HCT116 (cell line): ENCODE results near the gene SH3YL1. TPM values are rescaled to one million over a fixed set of nuclear protein-coding genes. Genes with fewer than 3 reads are reported as not detected.

Experiments used
- ATAC-seq: fragments of 200-7000 bp; cut with Tn5 transposase; 2 replicates; pipeline ENCODE4 v1.9.1; 2020; ENCODE audit warnings: mild to moderate bottlenecking, moderate library complexity
- BruUV-seq: library from RNA; stranded (reverse); fragments of 400-500 nt; replicated peaks from 2 replicates; lab custom pipeline; 2021; lab: Mats Ljungman, UMichigan
- CTCF ChIA-PET: fragments of 300-600 bp; sonication (Branson Sonifier 250); formaldehyde crosslinking; loops from one replicate; lab custom pipeline; 2021; ENCODE audit warnings: antibody characterized with exemption; lab: Charles Lee
- POLR2A ChIA-PET: fragments of 300-600, 350-600 bp; sonication (Branson Sonifier 250); formaldehyde crosslinking; loops from one replicate; lab custom pipeline; 2021; ENCODE audit warnings: antibody characterized with exemption; lab: Charles Lee
- RAD21 ChIA-PET, 2 experiments: fragments of 300-600 bp; sonication (Branson Sonifier 250); formaldehyde crosslinking; loops; one replicate each; lab custom pipeline; 2023; ENCODE audit warnings: low total read pairs in 2 of 2; ENCODE audit not compliant: uncharacterized antibody in 2 of 2, unreplicated experiment in 2 of 2, low non-redundant PET in 1 of 2; lab: Charles Lee
- DNase-seq: peaks from one replicate; pipeline ENCODE4 v3.0.0-alpha.2; 2010; ENCODE audit warnings: low read depth, low spot score
- H2AFZ ChIP-seq: fragments of 200-600 bp; shearing (Covaris generic), sonication (generic); 2 replicates; pipeline ENCODE4 v1.6.1; 2017; ENCODE audit warnings: low read depth, mixed run types, mixed read lengths, antibody characterized with exemption, low read length; ENCODE audit not compliant: poor library complexity, severe bottlenecking
- H3K27ac ChIP-seq: 2 replicates; pipeline ENCODE4 v1.5.1; 2012; ENCODE audit warnings: low read depth, low read length
- H3K27me3 ChIP-seq: fragments of 200-600 bp; sonication (generic); 2 replicates; pipeline ENCODE4 v1.6.1; 2016; ENCODE audit warnings: mixed run types, low read length, mixed read lengths; ENCODE audit not compliant: insufficient read depth
- H3K36me3 ChIP-seq, 2 experiments: fragments of 200-500 bp in 1 of 2; fragments of 200-600 bp in 1 of 2; sonication (Bioruptor generic) in 1 of 2; sonication (generic) in 1 of 2; 2 replicates each; pipeline versions ENCODE4 v1.5.1 to v1.6.1; 2014 to 2016; ENCODE audit warnings: low read length in 2 of 2, inconsistent platforms in 1 of 2, mixed read lengths in 1 of 2, mixed run types in 1 of 2; ENCODE audit not compliant: insufficient read depth in 2 of 2, control insufficient read depth in 1 of 2
- H3K4me1 ChIP-seq, 2 experiments: fragments of 200-600 bp in 1 of 2; sonication (generic) in 1 of 2; 2 replicates each; pipeline versions ENCODE4 v1.5.1 to v1.6.1; 2012 to 2017; ENCODE audit warnings: low read length in 2 of 2, inconsistent platforms in 1 of 2, mild to moderate bottlenecking in 1 of 2, mixed read lengths in 1 of 2, mixed run types in 1 of 2, moderate library complexity in 1 of 2; ENCODE audit not compliant: insufficient read depth in 2 of 2, control insufficient read depth in 1 of 2
- H3K4me2 ChIP-seq: fragments of 200-600 bp; sonication (generic); 2 replicates; pipeline ENCODE4 v1.6.1; 2017; ENCODE audit warnings: mixed run types, low read length, mixed read lengths
- H3K4me3 ChIP-seq, 2 experiments: fragments of 200-600 bp in 1 of 2; sonication (generic) in 1 of 2; replicated peaks in 1 of 2; 2 replicates each; pipeline ENCODE4 v1.5.1; 2011 to 2016; ENCODE audit warnings: low read length in 2 of 2, control low read depth in 1 of 2, low read depth in 1 of 2, mild to moderate bottlenecking in 1 of 2, mixed read lengths in 1 of 2, mixed run types in 1 of 2
- H3K79me2 ChIP-seq: fragments of 200-600 bp; sonication (generic); 2 replicates; pipeline ENCODE4 v1.6.1; 2017; ENCODE audit warnings: mild to moderate bottlenecking, mixed run types, low read length, moderate library complexity, mixed read lengths; ENCODE audit not compliant: insufficient read depth
- H3K9ac ChIP-seq: fragments of 200-600 bp; sonication (generic); 2 replicates; pipeline ENCODE4 v1.6.1; 2016; ENCODE audit warnings: low read length, mixed read lengths
- H3K9me2 ChIP-seq: fragments of 200-600 bp; sonication (generic), shearing (Covaris generic); 2 replicates; pipeline ENCODE4 v1.6.1; 2017; ENCODE audit warnings: mixed run types, mild to moderate bottlenecking, moderate library complexity; ENCODE audit not compliant: insufficient read depth
- H3K9me3 ChIP-seq, 2 experiments: fragments of 200-500 bp in 1 of 2; fragments of 200-600 bp in 1 of 2; sonication (Bioruptor generic) in 1 of 2; sonication (generic) in 1 of 2; 2 replicates each; pipeline ENCODE4 v1.6.1; 2014 to 2017; ENCODE audit warnings: low read length in 2 of 2, mixed read lengths in 2 of 2, inconsistent platforms in 1 of 2, low read depth in 1 of 2, mild to moderate bottlenecking in 1 of 2, mixed run types in 1 of 2, moderate library complexity in 1 of 2; ENCODE audit not compliant: control insufficient read depth in 1 of 2, insufficient read depth in 1 of 2
- H4K20me1 ChIP-seq: fragments of 200-600 bp; sonication (generic), shearing (Covaris generic); 2 replicates; pipeline ENCODE4 v1.6.1; 2017; ENCODE audit warnings: mixed run types, mild to moderate bottlenecking, moderate library complexity; ENCODE audit not compliant: insufficient read depth
- CBX3 ChIP-seq: IDR thresholded peaks from 2 replicates; pipeline ENCODE4 v1.6.1; 2012; ENCODE audit warnings: low read depth
- EZH2phosphoT487 ChIP-seq: fragments of 200-600 bp; IDR thresholded peaks from 2 replicates; pipeline ENCODE4 v1.6.1; 2018; ENCODE audit warnings: antibody characterized with exemption, borderline replicate concordance
- JUND ChIP-seq: IDR thresholded peaks from 2 replicates; pipeline ENCODE4 v1.6.1; 2012
- TCF7L2 ChIP-seq: IDR thresholded peaks from 2 replicates; pipeline ENCODE4 v1.7.0; 2011; ENCODE audit warnings: borderline replicate concordance, inconsistent platforms; ENCODE audit not compliant: insufficient read depth, insufficient read length; ENCODE audit errors: extremely low read depth
- YY1 ChIP-seq: IDR thresholded peaks from 2 replicates; pipeline ENCODE4 v1.6.1; 2011; ENCODE audit warnings: low read length, low read depth, moderate library complexity, mild to moderate bottlenecking; ENCODE audit not compliant: insufficient replicate concordance; ENCODE audit errors: extremely low read depth
- ZNF274 ChIP-seq: fragments of 200-500 bp; sonication (Bioruptor generic); IDR thresholded peaks from 2 replicates; pipeline ENCODE4 v1.6.1; 2014; ENCODE audit warnings: mild to moderate bottlenecking, low read depth, low read length, inconsistent platforms
- intact Hi-C: fragments of 100-400 bp; cut with micrococcal nuclease; formaldehyde crosslinking; loops from 2 replicates; pipeline ENCODE4 v1.10.0; 2022
- total RNA-seq: library from RNA; stranded (reverse); gene quantifications from one replicate; pipeline ENCODE4 v1.2.1, GENCODE V29; 2021; ENCODE audit not compliant: unreplicated experiment
- TF ChIP-seq, protein P1 (sequence below), 3 experiments: fragments of 200-600 bp in 1 of 3; sonication (generic) in 1 of 3; IDR thresholded peaks in 2 of 3; conservative IDR thresholded peaks in 1 of 3; 2 replicates each; pipeline ENCODE4 v1.5.1; 2012 to 2017; ENCODE audit warnings: low read depth in 2 of 3, low read length in 2 of 3, antibody characterized with exemption in 1 of 3, borderline replicate concordance in 1 of 3, control low read depth in 1 of 3, mild to moderate bottlenecking in 1 of 3, mixed read lengths in 1 of 3, mixed run types in 1 of 3, moderate library complexity in 1 of 3; ENCODE audit not compliant: insufficient read depth in 1 of 3
- TF ChIP-seq, protein P2 (sequence below): IDR thresholded peaks from 2 replicates; pipeline ENCODE4 v1.6.1; 2012
- TF ChIP-seq, protein P3 (sequence below): IDR thresholded peaks from 2 replicates; pipeline ENCODE4 v1.6.1; 2012

Gene SH3YL1
- total RNA-seq, 1 experiment from 2014 or later, result 32.8 TPM

DNA sequence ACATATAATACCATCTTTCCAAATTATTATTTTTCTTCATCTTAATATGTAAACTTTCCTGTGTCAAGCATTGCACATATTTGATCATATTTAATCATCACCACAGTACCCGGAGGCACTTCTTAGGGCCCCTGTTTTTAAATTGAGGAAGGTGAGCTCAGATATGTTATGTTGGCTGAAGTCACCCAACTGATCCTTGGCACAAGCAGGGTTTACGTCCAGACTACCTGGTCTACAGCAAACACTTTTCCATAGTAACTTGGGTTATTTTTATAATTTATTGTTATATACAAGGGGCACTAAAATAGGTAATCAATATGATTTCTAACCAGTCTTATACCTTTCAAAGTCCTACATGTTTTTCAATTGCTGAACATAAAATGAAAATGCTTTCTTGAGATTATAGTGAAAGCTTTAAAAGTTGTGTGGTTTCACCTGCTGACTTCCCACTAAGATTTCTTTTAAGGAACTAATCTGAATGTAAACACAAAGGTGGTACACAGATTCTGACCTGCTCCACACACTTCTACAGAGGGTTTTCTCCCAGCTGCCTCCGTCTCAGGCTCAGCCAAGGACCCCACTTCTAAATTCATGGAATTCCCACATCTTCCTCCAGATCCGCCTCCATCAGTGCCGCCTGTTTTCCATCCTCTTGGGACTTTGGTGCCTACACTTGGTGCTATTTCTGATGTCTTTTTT lies 52.2 kb downstream of the SH3YL1 start:
- BruUV-seq, result no TSS peak
- Histone ChIP-seq H3K36me3 (no peaks in the 10 kb centered on the region), H3K79me2 (no peaks in the 10 kb centered on the region), H3K4me1 (no peaks in the 10 kb centered on the region), H4K20me1 (no peaks in the 10 kb centered on the region), H2AFZ (no peak overlapping the region), H3K9me3 (no peaks in the 10 kb centered on the region), H3K9me2 (no peaks in the 10 kb centered on the region), H3K9ac (no peak overlapping the region), H3K4me2 (no peak overlapping the region), H3K4me3 (no peak overlapping the region), H3K27ac (no peak overlapping the region), H3K27me3 (peaks cover 10% of the 10 kb centered on the region; the same call in 1 of the 2 replicates)
- ChIA-PET POLR2A (no interaction called here), RAD21 (no interaction called here), CTCF (no interaction called here)
- no peak for DNase-seq
- TF ChIP-seq, protein P1, sequence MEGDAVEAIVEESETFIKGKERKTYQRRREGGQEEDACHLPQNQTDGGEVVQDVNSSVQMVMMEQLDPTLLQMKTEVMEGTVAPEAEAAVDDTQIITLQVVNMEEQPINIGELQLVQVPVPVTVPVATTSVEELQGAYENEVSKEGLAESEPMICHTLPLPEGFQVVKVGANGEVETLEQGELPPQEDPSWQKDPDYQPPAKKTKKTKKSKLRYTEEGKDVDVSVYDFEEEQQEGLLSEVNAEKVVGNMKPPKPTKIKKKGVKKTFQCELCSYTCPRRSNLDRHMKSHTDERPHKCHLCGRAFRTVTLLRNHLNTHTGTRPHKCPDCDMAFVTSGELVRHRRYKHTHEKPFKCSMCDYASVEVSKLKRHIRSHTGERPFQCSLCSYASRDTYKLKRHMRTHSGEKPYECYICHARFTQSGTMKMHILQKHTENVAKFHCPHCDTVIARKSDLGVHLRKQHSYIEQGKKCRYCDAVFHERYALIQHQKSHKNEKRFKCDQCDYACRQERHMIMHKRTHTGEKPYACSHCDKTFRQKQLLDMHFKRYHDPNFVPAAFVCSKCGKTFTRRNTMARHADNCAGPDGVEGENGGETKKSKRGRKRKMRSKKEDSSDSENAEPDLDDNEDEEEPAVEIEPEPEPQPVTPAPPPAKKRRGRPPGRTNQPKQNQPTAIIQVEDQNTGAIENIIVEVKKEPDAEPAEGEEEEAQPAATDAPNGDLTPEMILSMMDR (IDR thresholded peaks at IDR 0.05 in 2 of 3, conservative IDR thresholded peaks at IDR 0.05 in 1 of 3; ENCODE audit: borderline replicate concordance in 1 of 3, insufficient read depth in 1 of 3, low read depth in 2 of 3, low read length in 2 of 3), result no peak
- TF ChIP-seq EZH2phosphoT487, result no peak
- TF ChIP-seq YY1, result no peak
- TF ChIP-seq, protein P2, sequence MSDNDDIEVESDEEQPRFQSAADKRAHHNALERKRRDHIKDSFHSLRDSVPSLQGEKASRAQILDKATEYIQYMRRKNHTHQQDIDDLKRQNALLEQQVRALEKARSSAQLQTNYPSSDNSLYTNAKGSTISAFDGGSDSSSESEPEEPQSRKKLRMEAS, result no peak
- no peak for TF ChIP-seq TCF7L2
- TF ChIP-seq CBX3, result no peak
- TF ChIP-seq, protein P3, sequence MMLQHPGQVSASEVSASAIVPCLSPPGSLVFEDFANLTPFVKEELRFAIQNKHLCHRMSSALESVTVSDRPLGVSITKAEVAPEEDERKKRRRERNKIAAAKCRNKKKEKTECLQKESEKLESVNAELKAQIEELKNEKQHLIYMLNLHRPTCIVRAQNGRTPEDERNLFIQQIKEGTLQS, result no peak
- no peak for TF ChIP-seq ZNF274
- TF ChIP-seq JUND, result no peak
- intact Hi-C loops, result no loop called here
- no peak for ATAC-seq
